Measurements from ENCODE around the gene PARD6G. TPM values are rescaled to one million over a fixed set of nuclear protein-coding genes. Genes with fewer than 3 reads are reported as not detected.
A peak's percentile ranks its signal among the peaks of the same experiment; 100 is the strongest.

PARD6G gene
- total and polyA plus RNA-seq, 2 of the 8 experiments (the other 6 are each of a cell fraction or from before 2014, with no cell fraction given) = 11.3 to 17.9 TPM

- no peaks in the 10 kb centered on the region for H3K4me1 ChIP-seq (replicated peaks in 1 of 4; ENCODE audit: control insufficient read depth in 3 of 4, insufficient read depth in 4 of 4, low read length in 3 of 4)
- H4K91ac ChIP-seq (replicated peaks; ENCODE audit: insufficient read length, low read length) = no peak overlapping the region
- no peak for FAIRE-seq
- no peak overlapping the region for H3K23ac ChIP-seq (ENCODE audit: insufficient read length)
- WGBS, 2 experiments (ENCODE audit: extremely low coverage in 1 of 2, insufficient coverage in 1 of 2, insufficient read length in 1 of 2, insufficient replicate concordance in 2 of 2, low coverage in 1 of 2, low lambda C conversion rate in 2 of 2, missing lambda C conversion rate in 1 of 2) = 82% methylated on average over 7 of the region's 9 CpGs; no CpG with 5 or more reads in 1 of the 2 experiments
- H3K14ac ChIP-seq (ENCODE audit: insufficient read length) = no peak overlapping the region
- H3K9ac ChIP-seq (replicated peaks in 1 of 4; ENCODE audit: extremely low read depth in 1 of 4, low read depth in 3 of 4, low read length in 3 of 4) = no peak overlapping the region
- POLR2A ChIA-PET (ENCODE audit: partially characterized antibody) = no interaction called here
- no peak overlapping the region for H3K27ac ChIP-seq (ENCODE audit: low read depth, low read length)
- H3K27me3 ChIP-seq (replicated peaks in 1 of 4; ENCODE audit: control insufficient read depth in 3 of 4, extremely low read depth in 1 of 4, insufficient read depth in 3 of 4, low read length in 3 of 4) = no peaks in the 10 kb centered on the region
- H3K79me2 ChIP-seq (ENCODE audit: control insufficient read depth in 1 of 2, insufficient read depth in 2 of 2, low read length in 2 of 2) = no peaks in the 10 kb centered on the region
- H3K56ac ChIP-seq (replicated peaks; ENCODE audit: insufficient read length, low read depth, low read length) = no peak overlapping the region
- H2AK5ac ChIP-seq (ENCODE audit: low read depth, low read length) = no peak overlapping the region
- no peak overlapping the region for H3K4me3 ChIP-seq (ENCODE audit: extremely low read depth in 1 of 4, insufficient read depth in 2 of 4, low read depth in 3 of 4, low read length in 4 of 4)
- no peak for DNase-seq (ENCODE audit: low read depth in 1 of 2, low spot score in 2 of 2)
- H2BK120ac ChIP-seq (replicated peaks; ENCODE audit: low read depth, low read length) = no peak overlapping the region
- H3K18ac ChIP-seq (ENCODE audit: extremely low read depth, low read length) = no peak overlapping the region
- no peak overlapping the region; the same call in 1 of the 2 replicates for H2BK5ac ChIP-seq (ENCODE audit: low read depth, low read length)
- CTCF ChIA-PET (ENCODE audit: partially characterized antibody) = interaction anchor here (1.0 to 10.1 kb wide), 6 partner anchors 9 to 89 kb away, joined by 3 to 124 read pairs (median 4); partner anchors contain the start of gene PARD6G
- no peaks in the 10 kb centered on the region for H3K23me2 ChIP-seq (ENCODE audit: low read depth, low read length)
- H2AFZ ChIP-seq (ENCODE audit: low read length) = no peak overlapping the region
- no peak overlapping the region for H2BK12ac ChIP-seq (ENCODE audit: low read depth, low read length)
- no peaks in the 10 kb centered on the region; the same call in 1 of the 2 replicates for H3K79me1 ChIP-seq (ENCODE audit: low read depth, low read length)
- no peak overlapping the region for H3K4me2 ChIP-seq (ENCODE audit: insufficient read depth in 1 of 2, low read depth in 2 of 2, low read length in 2 of 2)
- H4K8ac ChIP-seq (ENCODE audit: extremely low read depth, insufficient read depth, low read length) = no peak overlapping the region
- no peak overlapping the region for H4K5ac ChIP-seq (ENCODE audit: insufficient read length, low read depth, low read length)
- no peaks in the 10 kb centered on the region; a peak in 1 of 8 replicates for H3K36me3 ChIP-seq (ENCODE audit: control insufficient read depth in 2 of 4, insufficient read depth in 4 of 4, low read length in 3 of 4)
- H2BK20ac ChIP-seq (ENCODE audit: low read length) = no peak overlapping the region
- peak overlapping the region; percentile 53 for H3K4ac ChIP-seq (replicated peaks; ENCODE audit: insufficient read length, low read depth, low read length)
- H4K20me1 ChIP-seq (replicated peaks in 1 of 2; ENCODE audit: control insufficient read depth in 1 of 2, insufficient read depth in 2 of 2, low read length in 2 of 2) = peaks cover 0 to 10% of the 10 kb centered on the region in 2 experiments
- no peak overlapping the region for H2BK15ac ChIP-seq (ENCODE audit: low read length)
- no peaks in the 10 kb centered on the region for H3K9me3 ChIP-seq (ENCODE audit: insufficient read depth in 2 of 2, low read depth in 1 of 2, low read length in 1 of 2)
- TF ChIP-seq KDM4A (IDR thresholded peaks at IDR 0.05; ENCODE audit: low read depth, low read length, severe bottlenecking) (no peak), HDAC2 (IDR thresholded peaks at IDR 0.05; ENCODE audit: borderline replicate concordance in 1 of 2, low read depth in 2 of 2, low read length in 2 of 2) (no peak), NRF1 (IDR thresholded peaks at IDR 0.05; ENCODE audit: low read depth, low read length) (no peak), KDM5A (IDR thresholded peaks at IDR 0.05; ENCODE audit: low read length) (no peak), E2F6 (IDR thresholded peaks at IDR 0.05) (no peak), POU5F1 (IDR thresholded peaks at IDR 0.05; ENCODE audit: low read depth, low read length) (no peak), HDAC6 (IDR thresholded peaks at IDR 0.05; ENCODE audit: low read depth, low read length) (no peak), CTCF (IDR thresholded peaks at IDR 0.05; ENCODE audit: control extremely low read depth in 1 of 3, insufficient read depth in 1 of 3, low read depth in 1 of 3, low read length in 3 of 3) (no peak), TBP (IDR thresholded peaks at IDR 0.05; ENCODE audit: low read depth, low read length) (no peak), BACH1 (IDR thresholded peaks at IDR 0.05; ENCODE audit: low read length) (no peak), SAP30 (IDR thresholded peaks at IDR 0.05; ENCODE audit: insufficient read depth, insufficient replicate concordance, low read length) (no peak)
Measured at GRCh38 chr18:80167331-80167730, 80.0 kb downstream of the PARD6G start.

Measured in H1 (cell line).